SJSA1 (cell line): ENCODE data around the gene ATP8A2. TPM values are rescaled to one million over a fixed set of nuclear protein-coding genes. Genes with fewer than 3 reads are reported as not detected.

ENCODE experiments used
- DNase-seq, 2 experiments: peaks; one replicate each; pipeline ENCODE4 v3.0.0-alpha.2; 2015 to 2020; ENCODE audit warnings: low spot score in 2 of 2, low read depth in 1 of 2
- H3K27ac ChIP-seq: fragments of 250-450 bp; sonication (Bioruptor Pico); 2 replicates; pipeline ENCODE4 v1.5.1; 2020; ENCODE audit warnings: mild to moderate bottlenecking, moderate library complexity
- H3K27me3 ChIP-seq: fragments of 250-450 bp; sonication (Bioruptor Pico); replicated peaks from 2 replicates; pipeline ENCODE4 v1.5.1; 2020; ENCODE audit warnings: mild to moderate bottlenecking, moderate library complexity
- H3K36me3 ChIP-seq: fragments of 250-450 bp; sonication (Bioruptor Pico); 2 replicates; pipeline ENCODE4 v1.5.1; 2020; ENCODE audit warnings: mild to moderate bottlenecking
- H3K4me1 ChIP-seq: fragments of 250-450 bp; sonication (Bioruptor Pico); replicated peaks from 2 replicates; pipeline ENCODE4 v1.6.1; 2021; ENCODE audit warnings: mild to moderate bottlenecking
- H3K4me3 ChIP-seq: fragments of 250-450 bp; sonication (Bioruptor Pico); 2 replicates; pipeline ENCODE4 v1.5.1; 2020; ENCODE audit warnings: mild to moderate bottlenecking
- H3K9me3 ChIP-seq: fragments of 250-450 bp; sonication (Bioruptor Pico); replicated peaks from 2 replicates; pipeline ENCODE4 v1.5.1; 2020; ENCODE audit warnings: mild to moderate bottlenecking
- total RNA-seq: library from RNA; depleted of rRNA; stranded (reverse); fragments of >200 nt; shearing (Covaris generic); gene quantifications from 2 replicates; pipeline ENCODE4 v1.2.3, GENCODE V29; 2014

The ATP8A2 gene
- total RNA-seq, 1 experiment from 2014 or later = 0.13 TPM

DNA sequence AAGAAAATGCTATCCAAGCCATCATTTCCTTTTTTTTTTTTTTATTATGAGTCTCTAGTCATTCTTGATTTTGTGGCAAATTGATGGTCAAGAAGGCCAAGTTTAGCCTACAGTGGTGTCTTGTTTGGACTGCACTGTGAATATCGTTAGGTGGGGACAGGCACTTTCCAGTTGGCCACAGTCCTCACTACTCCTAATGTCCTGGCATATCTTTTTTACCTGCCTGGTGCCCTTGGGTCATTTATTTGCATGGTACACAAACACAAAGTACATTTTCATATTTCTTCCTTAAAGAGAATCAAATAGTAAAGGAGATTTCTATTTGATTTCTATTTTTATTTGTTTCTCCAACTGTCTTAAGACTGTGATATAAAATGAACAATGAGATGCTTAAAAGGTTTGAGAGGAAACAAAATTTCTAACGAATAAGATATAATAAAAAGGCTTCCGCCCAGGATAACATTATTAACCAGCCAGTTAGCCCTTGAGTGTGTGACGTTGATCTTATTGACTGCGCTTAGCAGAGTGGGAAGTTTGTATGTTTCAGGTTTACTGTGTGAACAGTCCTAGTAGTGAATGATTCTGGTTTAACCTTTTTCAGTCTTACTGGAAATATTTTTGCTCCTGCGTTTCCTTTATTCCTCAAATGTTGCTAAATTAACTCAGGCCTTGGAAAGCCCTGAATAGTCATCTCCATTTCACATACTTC, 312.0 kb downstream of the ATP8A2 start:
- no peaks in the 10 kb centered on the region for H3K4me1 ChIP-seq
- no peak overlapping the region for H3K27ac ChIP-seq
- H3K36me3 ChIP-seq = no peaks in the 10 kb centered on the region
- no peaks in the 10 kb centered on the region for H3K9me3 ChIP-seq
- H3K4me3 ChIP-seq = no peak overlapping the region
- DNase-seq = no peak
- H3K27me3 ChIP-seq = no peaks in the 10 kb centered on the region

DNA sequence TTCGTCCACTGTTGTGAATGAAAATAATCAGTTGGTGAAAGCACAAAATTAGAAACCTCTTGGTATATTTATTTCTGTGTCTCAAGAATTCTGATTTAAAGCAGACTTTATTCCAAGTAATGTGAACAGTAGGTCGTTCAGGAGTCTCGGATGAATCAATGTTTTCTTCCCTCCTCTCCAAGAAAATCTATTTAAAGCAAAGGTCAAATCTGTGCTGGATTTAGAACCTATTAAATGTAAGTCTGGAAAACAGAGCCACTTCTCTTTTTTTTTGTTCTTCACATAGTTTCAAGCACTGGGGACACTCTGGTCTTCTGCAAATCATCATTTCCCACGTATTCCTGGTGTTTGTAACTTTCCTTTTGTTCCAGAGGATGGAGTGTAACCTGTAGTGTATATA, 312.7 kb downstream of the ATP8A2 start:
- no peak for DNase-seq
- H3K27me3 ChIP-seq = no peaks in the 10 kb centered on the region
- H3K27ac ChIP-seq = no peak overlapping the region
- no peaks in the 10 kb centered on the region for H3K36me3 ChIP-seq
- no peaks in the 10 kb centered on the region for H3K4me1 ChIP-seq
- no peaks in the 10 kb centered on the region for H3K9me3 ChIP-seq
- H3K4me3 ChIP-seq = no peak overlapping the region

GRCh38 chr13:25686831-25687470, 315.2 kb downstream of the ATP8A2 start:
- DNase-seq = no peak
- no peak overlapping the region for H3K27ac ChIP-seq

GRCh38 chr13:25687471-25688225, 315.9 kb downstream of the ATP8A2 start:
- DNase-seq = no peak
- Histone ChIP-seq H3K36me3 (no peaks in the 10 kb centered on the region), H3K4me1 (no peaks in the 10 kb centered on the region), H3K4me3 (no peak overlapping the region), H3K9me3 (no peaks in the 10 kb centered on the region), H3K27me3 (no peaks in the 10 kb centered on the region), H3K27ac (no peak overlapping the region)

More at GRCh38 chr13:25686831-25687470, 315.2 kb downstream of the ATP8A2 start:
- no peaks in the 10 kb centered on the region for H3K9me3 ChIP-seq
- no peak overlapping the region for H3K4me3 ChIP-seq
- H3K36me3 ChIP-seq = no peaks in the 10 kb centered on the region
- no peaks in the 10 kb centered on the region for H3K4me1 ChIP-seq
- no peaks in the 10 kb centered on the region for H3K27me3 ChIP-seq

GRCh38 chr13:25688536-25688935, 316.8 kb downstream of the ATP8A2 start:
- Histone ChIP-seq H3K4me1 (no peaks in the 10 kb centered on the region), H3K27ac (no peak overlapping the region)

DNA sequence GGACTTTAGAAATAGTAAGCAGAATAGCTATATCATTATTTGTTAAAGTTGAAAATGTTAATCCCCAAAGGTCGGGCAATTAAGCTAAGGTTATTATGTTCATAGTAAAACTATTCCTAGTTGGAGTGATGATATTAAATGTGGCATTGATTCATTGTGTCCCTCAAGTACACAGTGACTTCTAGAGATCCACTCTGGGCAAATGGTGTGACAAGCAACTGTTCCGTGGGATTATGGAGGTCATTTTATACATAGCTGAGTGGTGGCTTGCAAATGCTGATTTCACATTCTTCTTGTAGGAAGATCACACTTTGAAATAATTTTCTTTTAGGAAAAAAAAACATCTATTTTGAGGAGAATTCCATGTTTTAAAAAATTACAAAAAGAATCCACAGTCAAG, 317.8 kb downstream of the ATP8A2 start:
- DNase-seq = no peak
- Histone ChIP-seq H3K36me3 (no peaks in the 10 kb centered on the region), H3K9me3 (no peaks in the 10 kb centered on the region), H3K27ac (no peak overlapping the region), H3K4me1 (no peaks in the 10 kb centered on the region), H3K4me3 (no peak overlapping the region), H3K27me3 (no peaks in the 10 kb centered on the region)

More at GRCh38 chr13:25688536-25688935, 316.8 kb downstream of the ATP8A2 start:
- Histone ChIP-seq H3K9me3 (no peaks in the 10 kb centered on the region), H3K4me3 (no peak overlapping the region), H3K27me3 (no peaks in the 10 kb centered on the region), H3K36me3 (no peaks in the 10 kb centered on the region)
- DNase-seq = no peak

DNA sequence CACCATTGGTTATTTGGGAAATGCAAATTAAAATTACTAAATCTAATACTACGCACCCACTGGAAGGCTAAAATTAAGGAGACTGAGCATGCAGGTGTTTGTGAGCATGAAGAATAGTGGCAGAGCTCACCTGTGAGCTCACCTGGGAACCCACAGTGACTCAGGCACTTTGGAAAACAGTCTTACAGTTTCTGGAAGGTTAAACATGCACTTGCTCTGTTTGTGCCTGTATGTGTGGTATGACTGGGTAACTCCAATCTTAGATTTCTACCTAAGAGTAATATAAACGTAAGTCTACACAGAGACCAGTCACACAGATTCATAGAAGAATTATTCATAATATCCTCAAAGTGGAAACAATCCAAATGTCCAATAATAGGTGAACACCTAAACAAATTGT, 318.8 kb downstream of the ATP8A2 start:
- Histone ChIP-seq H3K9me3 (no peaks in the 10 kb centered on the region), H3K27ac (no peak overlapping the region), H3K4me3 (no peak overlapping the region), H3K27me3 (no peaks in the 10 kb centered on the region), H3K36me3 (no peaks in the 10 kb centered on the region), H3K4me1 (no peaks in the 10 kb centered on the region)
- DNase-seq = no peak

GRCh38 chr13:25691654-25692053, 319.9 kb downstream of the ATP8A2 start:
- Histone ChIP-seq H3K36me3 (no peaks in the 10 kb centered on the region), H3K27ac (no peak overlapping the region), H3K4me1 (no peaks in the 10 kb centered on the region), H3K4me3 (no peak overlapping the region), H3K9me3 (no peaks in the 10 kb centered on the region), H3K27me3 (no peaks in the 10 kb centered on the region)
- DNase-seq = no peak

GRCh38 chr13:25692099-25692498, 320.3 kb downstream of the ATP8A2 start:
- DNase-seq = no peak
- Histone ChIP-seq H3K4me3 (no peak overlapping the region), H3K4me1 (no peaks in the 10 kb centered on the region), H3K9me3 (no peaks in the 10 kb centered on the region), H3K27me3 (no peaks in the 10 kb centered on the region), H3K27ac (no peak overlapping the region), H3K36me3 (no peaks in the 10 kb centered on the region)

DNA sequence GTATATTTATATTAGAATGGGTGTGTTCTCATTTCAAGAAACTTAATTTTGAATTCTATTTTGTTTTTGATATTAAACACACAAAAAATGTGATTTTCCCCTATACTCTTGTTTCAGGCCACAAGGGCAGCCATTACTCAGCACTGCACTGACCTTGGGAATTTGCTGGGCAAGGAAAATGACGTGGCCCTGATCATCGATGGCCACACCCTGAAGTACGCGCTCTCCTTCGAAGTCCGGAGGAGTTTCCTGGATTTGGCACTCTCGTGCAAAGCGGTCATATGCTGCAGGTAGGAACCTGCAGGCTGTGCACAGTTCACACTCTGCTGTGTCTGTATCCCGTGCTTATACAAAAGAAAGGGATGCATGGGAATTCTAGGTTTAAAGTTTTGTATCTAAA, 327.3 kb downstream of the ATP8A2 start:
- H3K27ac ChIP-seq = no peak overlapping the region
- no peaks in the 10 kb centered on the region; the same call in 1 of the 2 replicates for H3K4me1 ChIP-seq
- no peak for DNase-seq
- no peak overlapping the region for H3K4me3 ChIP-seq
- no peaks in the 10 kb centered on the region for H3K27me3 ChIP-seq
- H3K9me3 ChIP-seq = no peaks in the 10 kb centered on the region
- no peaks in the 10 kb centered on the region for H3K36me3 ChIP-seq

- no peaks in the 10 kb centered on the region for H3K36me3 ChIP-seq
- H3K9me3 ChIP-seq = no peaks in the 10 kb centered on the region
- DNase-seq = no peak
- no peak overlapping the region for H3K27ac ChIP-seq
- no peaks in the 10 kb centered on the region for H3K27me3 ChIP-seq
- H3K4me3 ChIP-seq = no peak overlapping the region
- H3K4me1 ChIP-seq = no peaks in the 10 kb centered on the region; the same call in 1 of the 2 replicates
Observed at GRCh38 chr13:25699600-25699999, 327.8 kb downstream of the ATP8A2 start.

DNA sequence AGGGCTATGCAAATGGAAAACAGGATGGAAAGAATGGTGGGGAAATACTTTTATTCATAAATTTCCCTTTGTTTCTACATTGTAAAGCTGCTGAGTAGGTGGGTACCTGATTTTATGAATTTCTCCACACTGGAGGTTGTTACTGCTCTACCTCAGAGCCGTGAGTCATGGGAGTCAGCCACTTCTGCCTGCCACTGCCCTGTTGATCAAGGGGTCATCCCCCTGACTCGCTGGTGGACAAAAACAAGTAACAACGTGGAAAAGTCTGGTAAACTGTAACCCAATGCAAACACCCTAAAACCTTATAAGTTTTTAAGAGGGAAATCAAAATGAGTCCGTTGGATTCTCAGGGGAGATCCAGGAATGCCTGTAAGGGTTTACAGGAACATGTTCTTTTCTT, 329.5 kb downstream of the ATP8A2 start:
- no peak for DNase-seq
- H3K36me3 ChIP-seq = no peaks in the 10 kb centered on the region
- H3K27ac ChIP-seq = no peak overlapping the region
- H3K4me1 ChIP-seq = no peaks in the 10 kb centered on the region; the same call in 1 of the 2 replicates
- H3K4me3 ChIP-seq = no peak overlapping the region
- H3K27me3 ChIP-seq = no peaks in the 10 kb centered on the region
- no peaks in the 10 kb centered on the region for H3K9me3 ChIP-seq

- no peaks in the 10 kb centered on the region; the same call in 1 of the 2 replicates for H3K4me1 ChIP-seq
- DNase-seq = no peak
- H3K9me3 ChIP-seq = no peaks in the 10 kb centered on the region
Observed at GRCh38 chr13:25702386-25702785, 330.6 kb downstream of the ATP8A2 start.

DNA sequence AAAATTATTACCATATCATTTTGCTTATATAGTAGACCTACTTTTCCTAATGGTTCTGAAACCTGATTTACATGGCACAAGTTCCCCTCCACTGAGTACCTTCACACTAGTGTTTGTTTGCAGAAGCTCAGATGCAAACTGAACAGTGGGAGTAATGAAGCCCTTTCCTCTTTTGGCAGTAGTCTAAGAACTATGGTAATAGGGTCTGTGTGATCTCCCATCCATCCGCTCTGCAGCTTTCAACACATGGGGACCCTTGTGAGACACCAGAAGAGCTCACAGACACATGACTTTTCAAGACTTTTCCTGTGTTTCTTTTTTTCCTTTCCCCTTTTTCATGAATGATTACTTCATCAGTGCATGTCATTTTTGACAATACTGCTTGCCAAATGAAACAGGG, 336.0 kb downstream of the ATP8A2 start:
- no peak overlapping the region for H3K4me3 ChIP-seq
- H3K36me3 ChIP-seq = no peaks in the 10 kb centered on the region
- H3K9me3 ChIP-seq = no peaks in the 10 kb centered on the region
- no peak for DNase-seq
- H3K4me1 ChIP-seq = no peaks in the 10 kb centered on the region; the same call in 1 of the 2 replicates
- no peak overlapping the region for H3K27ac ChIP-seq
- no peaks in the 10 kb centered on the region for H3K27me3 ChIP-seq

More at GRCh38 chr13:25702386-25702785, 330.6 kb downstream of the ATP8A2 start:
- H3K4me3 ChIP-seq = no peak overlapping the region
- H3K27ac ChIP-seq = no peak overlapping the region
- no peaks in the 10 kb centered on the region for H3K36me3 ChIP-seq
- H3K27me3 ChIP-seq = no peaks in the 10 kb centered on the region
